Heart right ventricle (tissue), 16 donors: ENCODE measurements around the gene DCDC2. TPM values are rescaled to one million over a fixed set of nuclear protein-coding genes. Genes with fewer than 3 reads are reported as not detected.
"Not testable (repeated sequence)": the region's sequence is repeated elsewhere in the genome, so short reads cannot be mapped to it uniquely, and the experiment has no call there.

Experiments used
- ATAC-seq, 8 donors: fragments of 200-7000 bp; cut with Tn5 transposase; one replicate each; pipeline ENCODE4 v1.9.1; 2020; ENCODE audit warnings: mild to moderate bottlenecking in 8 of 8, moderate library complexity in 8 of 8, moderate number of reproducible peaks in 1 of 8
- DNase-seq, 2 donors: peaks; one replicate each; pipeline ENCODE4 v3.0.0-alpha.2; 2020
- H3K27ac ChIP-seq, 10 donors: fragments of 200-600 bp; sonication (generic) in 2 of 10; one replicate each; pipeline versions ENCODE4 v1.5.0 to v1.8.0; 2020 to 2022; ENCODE audit warnings: mild to moderate bottlenecking in 3 of 10
- H3K27me3 ChIP-seq, 7 donors: fragments of 200-600 bp; one replicate each; pipeline ENCODE4 v1.8.0; 2021 to 2022; ENCODE audit warnings: mild to moderate bottlenecking in 2 of 7
- H3K36me3 ChIP-seq, 9 donors: fragments of 200-600 bp; sonication (generic) in 1 of 9; one replicate each; pipeline versions ENCODE4 v1.5.0 to v1.8.0; 2020 to 2022; ENCODE audit warnings: mild to moderate bottlenecking in 2 of 9
- H3K4me1 ChIP-seq, 9 donors: fragments of 200-600 bp; sonication (generic) in 1 of 9; one replicate each; pipeline versions ENCODE4 v1.5.0 to v1.8.0; 2020 to 2022; ENCODE audit warnings: mild to moderate bottlenecking in 4 of 9
- H3K4me3 ChIP-seq, 10 donors: fragments of 200-600 bp; sonication (generic) in 2 of 10; one replicate each; pipeline versions ENCODE4 v1.5.0 to v1.8.0; 2020 to 2022; ENCODE audit warnings: mild to moderate bottlenecking in 7 of 10, moderate library complexity in 2 of 10
- H3K9me3 ChIP-seq, 11 donors: fragments of 200-600 bp in 10 of 11; sonication (generic) in 2 of 11; one replicate each; pipeline versions ENCODE4 v1.5.0 to v1.8.0; 2013 to 2022; ENCODE audit warnings: mild to moderate bottlenecking in 2 of 11, control low read depth in 1 of 11, moderate library complexity in 1 of 11
- WGBS, 2 donors: extraction: QIAGEN DNeasy Blood & Tissue Kit; methylation state at CpG; one replicate each; pipeline ENCODE4 v1.1.7; 2013; ENCODE audit warnings: inconsistent platforms in 1 of 2; 5-methylcytosine and 5-hydroxymethylcytosine counted together
- intact Hi-C, 10 donors: fragments of 100-400 bp; cut with DNase I; formaldehyde crosslinking; loops; one replicate each; pipeline versions ENCODE4 v1.11.1 to v1.14.2; 2022
- polyA plus RNA-seq, 2 donors: library from polyadenylated mRNA; stranded (reverse); fragments of 200-250 nt; gene quantifications; one replicate each; pipeline ENCODE4 v1.2.3, GENCODE V29; 2013
- total RNA-seq, 10 donors: library from RNA; stranded (reverse); fragmentation: NEBNext Ultra II Directional in 3 of 10; extraction: Animal tissue kit (Norgen Biotek cat#: 25700) in 3 of 10; gene quantifications; one replicate each; pipeline versions ENCODE4 v1.2.1 to v1.2.4, GENCODE V29; 2021 to 2023
- TF ChIP-seq, protein P1 (sequence below), 9 donors: fragments of 200-600 bp; sonication (generic) in 2 of 9; IDR thresholded peaks; one replicate each; pipeline versions ENCODE4 v1.5.0 to v1.8.0; 2021 to 2022; ENCODE audit warnings: antibody characterized with exemption in 9 of 9, mild to moderate bottlenecking in 5 of 9, moderate library complexity in 1 of 9
- donor health status: Arrhythmogenic right ventricular cardiomyopathy.
- donor health status: ischemic (EF 13 %, LVEDD 7.1; RV severe dilation, severe dysfunction).
- donor health status: healthy with polysubstance abuse.
- donor health status: DM: no; HTN: yes; CAD: no.
- donor health status: DM: no; HTN: no; CAD: no.
- donor health status: ischemic (EF 25% LVEDD 6.9; RV normal size, moderate dysfunction).
- donor health status: ischemic (EF 25% LVEDD 5.7; RV mildly dilated, moderate dysfunction).
- donor health status: healthy.
- donor health status: DM: yes; HTN: yes; CAD: no.
- donor health status: Ischemic cardiomyopathy.
- donor health status: ischemic (EF 35%, LVEDD 5.7; RV mildly dilated, moderate dysfunction).
- donor health status: nonischemic (EF 11% LVEDD 7.7; RV severe dilation, severe dysfunction).
- donor health status: DM: yes; HTN: yes; CAD: no.
- donor health status: PGD.
- donor health status: ischemic (EF 29% LVEDD 5.4; RV normal size, mild dysfunction).
- donor health status: nonischemic (EF 23%, LVEDD 6.1; RV moderate dilation, normal function).

DCDC2 gene
- total and polyA plus RNA-seq, 12 donors: 0.06 TPM; not detected in 11

DNA sequence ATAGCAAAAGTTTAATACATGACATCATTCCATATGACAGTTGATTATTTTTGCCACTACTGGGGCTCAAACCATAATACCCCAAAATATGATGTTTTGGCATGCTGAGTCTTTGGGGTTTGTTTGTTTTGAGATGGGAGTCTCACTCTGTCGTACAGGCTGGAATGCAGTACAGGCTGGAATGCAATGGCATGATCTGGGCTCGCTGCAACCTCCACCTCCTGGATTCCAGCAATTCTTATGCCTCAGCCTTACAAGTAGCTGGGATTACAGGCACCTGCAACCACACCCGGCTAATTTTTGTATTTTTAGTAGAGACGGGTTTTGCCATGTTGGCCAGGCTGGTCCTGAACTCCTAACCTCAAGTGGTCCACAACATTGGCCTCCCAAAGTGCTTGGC is 43.6 kb upstream of the DCDC2 start:
- Histone ChIP-seq H3K4me3 (no peak overlapping the region), H3K27me3 (peaks cover 0 to 34% (median 24%) of the 10 kb centered on the region in 7 donors), H3K36me3 (peaks cover 0 to 18% (median 3%) of the 10 kb centered on the region in 9 donors), H3K27ac (no peak overlapping the region), H3K9me3 (peaks cover 0 to 3% (median 0%) of the 10 kb centered on the region in 11 donors), H3K4me1 (peaks cover 0 to 28% (median 14%) of the 10 kb centered on the region in 9 donors)
- DNase-seq (no peak), ATAC-seq (no peak)
- TF ChIP-seq, protein P1, sequence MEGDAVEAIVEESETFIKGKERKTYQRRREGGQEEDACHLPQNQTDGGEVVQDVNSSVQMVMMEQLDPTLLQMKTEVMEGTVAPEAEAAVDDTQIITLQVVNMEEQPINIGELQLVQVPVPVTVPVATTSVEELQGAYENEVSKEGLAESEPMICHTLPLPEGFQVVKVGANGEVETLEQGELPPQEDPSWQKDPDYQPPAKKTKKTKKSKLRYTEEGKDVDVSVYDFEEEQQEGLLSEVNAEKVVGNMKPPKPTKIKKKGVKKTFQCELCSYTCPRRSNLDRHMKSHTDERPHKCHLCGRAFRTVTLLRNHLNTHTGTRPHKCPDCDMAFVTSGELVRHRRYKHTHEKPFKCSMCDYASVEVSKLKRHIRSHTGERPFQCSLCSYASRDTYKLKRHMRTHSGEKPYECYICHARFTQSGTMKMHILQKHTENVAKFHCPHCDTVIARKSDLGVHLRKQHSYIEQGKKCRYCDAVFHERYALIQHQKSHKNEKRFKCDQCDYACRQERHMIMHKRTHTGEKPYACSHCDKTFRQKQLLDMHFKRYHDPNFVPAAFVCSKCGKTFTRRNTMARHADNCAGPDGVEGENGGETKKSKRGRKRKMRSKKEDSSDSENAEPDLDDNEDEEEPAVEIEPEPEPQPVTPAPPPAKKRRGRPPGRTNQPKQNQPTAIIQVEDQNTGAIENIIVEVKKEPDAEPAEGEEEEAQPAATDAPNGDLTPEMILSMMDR (IDR thresholded peaks at IDR 0.05): no peak
- 50 to 60% methylated on average over 4 of the region's 4 CpGs for WGBS, 2 donors
- intact Hi-C loops: no loop called here

DNA sequence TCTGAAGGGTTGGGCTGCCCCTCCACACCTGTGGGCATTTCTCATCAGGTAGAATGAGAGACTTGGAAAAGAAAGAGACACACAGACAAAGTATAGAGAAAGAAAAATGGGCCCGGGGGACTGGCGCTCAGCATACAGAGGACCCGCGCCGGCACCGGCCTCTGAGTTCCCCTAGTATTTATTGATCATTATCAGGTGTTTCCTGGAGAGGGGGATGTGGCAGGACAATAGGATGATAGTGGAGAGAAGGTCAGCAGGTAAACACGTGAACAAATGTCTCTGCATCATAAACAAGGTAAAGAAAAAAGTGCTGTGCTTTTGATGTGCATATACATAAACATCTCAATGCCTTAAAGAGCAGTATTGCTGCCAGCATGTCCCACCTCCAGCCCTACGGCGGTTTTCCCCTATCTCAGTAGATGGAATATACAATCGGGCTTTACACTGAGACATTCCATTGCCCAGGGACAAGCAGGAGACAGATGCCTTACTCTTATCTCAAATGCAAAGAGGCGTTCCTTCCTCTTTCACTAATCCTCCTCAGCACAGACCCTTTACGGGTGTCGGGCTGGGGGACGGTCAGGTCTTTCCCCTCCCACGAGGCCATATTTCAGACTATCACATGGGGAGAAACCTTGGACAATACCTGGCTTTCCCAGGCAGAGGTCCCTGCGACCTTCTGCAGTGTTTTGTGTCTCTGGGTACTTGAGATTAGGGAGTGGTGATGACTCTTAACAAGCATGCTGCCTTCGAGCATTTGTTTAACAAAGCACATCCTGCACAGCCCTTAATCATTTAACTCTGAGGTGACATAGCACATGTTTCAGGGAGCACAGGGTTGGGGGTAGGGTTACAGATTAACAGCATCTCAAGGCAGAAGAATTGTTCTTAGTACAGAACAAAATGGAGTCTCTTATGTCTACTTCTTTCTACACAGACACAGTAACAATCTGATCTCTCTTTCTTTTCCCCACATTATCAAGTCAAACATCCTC is 42.5 kb upstream of the DCDC2 start:
- WGBS, 2 donors: 20 to 22% methylated on average over 16 to 17 of the region's 17 CpGs
- H3K4me3 ChIP-seq, DNase-seq, H3K9me3 ChIP-seq, intact Hi-C loops, H3K36me3 ChIP-seq, ATAC-seq, H3K27ac ChIP-seq: not testable (repeated sequence)
- H3K4me1 ChIP-seq: peaks cover 0 to 27% (median 14%) of the 10 kb centered on the region in 9 donors
- peaks cover 0 to 45% (median 31%) of the 10 kb centered on the region in 7 donors for H3K27me3 ChIP-seq

DNA sequence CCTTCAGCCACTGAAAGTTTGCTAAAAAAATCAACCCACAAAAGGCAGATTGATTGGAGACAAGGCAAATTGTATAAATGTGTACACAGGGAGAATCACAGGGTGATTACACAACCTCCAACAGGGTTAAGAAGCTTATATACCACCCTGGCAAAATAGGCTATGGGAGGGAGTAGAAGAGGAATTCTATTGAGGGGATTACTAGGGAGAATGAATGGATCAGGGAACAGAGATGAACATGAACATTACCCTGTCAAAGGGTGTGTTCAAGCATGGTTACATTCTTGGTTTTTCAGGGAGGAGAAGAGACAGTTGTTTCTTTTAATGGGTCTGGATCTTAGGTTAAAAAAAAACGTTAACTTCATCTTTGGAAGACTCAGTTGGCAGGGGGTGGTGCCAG is 39.8 kb upstream of the DCDC2 start:
- TF ChIP-seq, protein P1 (IDR thresholded peaks at IDR 0.05): no peak
- Histone ChIP-seq H3K27me3 (peaks cover 0 to 46% (median 31%) of the 10 kb centered on the region in 7 donors), H3K36me3 (no peaks in the 10 kb centered on the region), H3K4me3 (no peak overlapping the region), H3K9me3 (peaks cover 0 to 4% (median 0%) of the 10 kb centered on the region in 11 donors), H3K4me1 (peaks cover 0 to 6% (median 4%) of the 10 kb centered on the region in 9 donors), H3K27ac (no peak overlapping the region)
- no peak for DNase-seq
- intact Hi-C loops: loop anchor here in 2 of 10 donors (10.0 kb wide), 1 partner anchor 113 kb away; no protein-coding TSS in a partner anchor
- WGBS, 2 donors: 61 to 71% methylated on average over 1 of the region's 1 CpG
- ATAC-seq: no peak

DNA sequence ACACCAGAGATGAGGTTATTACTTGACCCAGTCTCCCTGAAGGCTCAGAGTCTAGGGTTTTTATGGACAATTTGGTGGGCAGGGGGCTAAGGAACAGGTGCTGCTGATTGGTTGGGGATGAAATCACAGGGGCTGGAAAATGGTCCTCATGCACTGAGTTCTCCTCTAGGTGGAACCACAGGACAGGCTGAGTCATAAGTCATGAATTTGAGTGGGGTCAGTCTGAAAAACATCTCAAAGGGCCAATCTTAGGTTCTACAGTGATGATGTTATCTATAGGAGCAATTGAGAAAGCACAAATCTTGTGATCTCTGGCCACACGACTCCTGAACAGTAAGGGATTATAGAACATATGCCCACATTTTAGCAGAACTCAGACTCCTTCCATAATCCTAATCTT is 39.0 kb upstream of the DCDC2 start:
- Histone ChIP-seq H3K36me3 (no peaks in the 10 kb centered on the region), H3K27ac (no peak overlapping the region), H3K4me3 (no peak overlapping the region), H3K27me3 (peaks cover 0 to 46% (median 31%) of the 10 kb centered on the region in 7 donors), H3K4me1 (no peaks in the 10 kb centered on the region), H3K9me3 (peaks cover 0 to 4% (median 0%) of the 10 kb centered on the region in 11 donors)
- DNase-seq: no peak
- ATAC-seq: no peak
- TF ChIP-seq, protein P1 (IDR thresholded peaks at IDR 0.05): no peak
- 75 to 84% methylated on average over 1 of the region's 1 CpG for WGBS, 2 donors
- intact Hi-C loops: loop anchor here in 2 of 10 donors (10.0 kb wide), 1 partner anchor 112 kb away; no protein-coding TSS in a partner anchor
